ENCODE data around the gene DNAJC15. TPM values are rescaled to one million over a fixed set of nuclear protein-coding genes. Genes with fewer than 3 reads are reported as not detected.
A peak's percentile ranks its signal among the peaks of the same experiment; 100 is the strongest.
"Not testable (repeated sequence)": the region's sequence is repeated elsewhere in the genome, so short reads cannot be mapped to it uniquely, and the experiment has no call there.

DNAJC15 gene
- total RNA-seq, 1 experiment from 2014 or later = 72.2 TPM

GRCh38 chr13:43074824-43075510, 51.6 kb downstream of the DNAJC15 start:
- ChIA-PET CTCF (no interaction called here), POLR2A (interaction anchor here (0.6 to 0.7 kb wide), 2 partner anchors 20 to 58 kb away, joined by 3 to 5 read pairs; no protein-coding TSS in a partner anchor)
- Mint-ChIP-seq H3K27ac (ENCODE audit: unreplicated experiment) (no peak overlapping the region), H3K9me3 (ENCODE audit: unreplicated experiment) (no peaks in the 10 kb centered on the region), H3K27me3 (ENCODE audit: insufficient read depth, unreplicated experiment) (no peaks in the 10 kb centered on the region), H3K4me1 (ENCODE audit: low read depth, unreplicated experiment) (peaks cover 43% of the 10 kb centered on the region), H3K4me3 (ENCODE audit: unreplicated experiment) (no peak overlapping the region), H3K36me3 (ENCODE audit: insufficient read depth, unreplicated experiment) (peaks cover 94% of the 10 kb centered on the region)
- intact Hi-C loops (cut with micrococcal nuclease; ENCODE audit: unreplicated experiment) = loop anchor here (5.0 kb wide), 1 partner anchor 103 kb away; no protein-coding TSS in a partner anchor
- Histone ChIP-seq H3K4me1 (peaks cover 31% of the 10 kb centered on the region), H3K27me3 (replicated peaks; ENCODE audit: control insufficient read depth, insufficient read depth, low read length) (no peaks in the 10 kb centered on the region), H3K4me3 (ENCODE audit: low read depth, low read length) (no peak overlapping the region), H3K9me3 (no peaks in the 10 kb centered on the region), H3K36me3 (ENCODE audit: control insufficient read depth, insufficient read depth, low read length) (no peaks in the 10 kb centered on the region)
- no TSS peak for BruUV-seq (replicated peaks)
- no peak for DNase-seq
- TF ChIP-seq CTCF (IDR thresholded peaks at IDR 0.05; ENCODE audit: insufficient read depth in 1 of 2, low read depth in 1 of 2, low read length in 1 of 2, severe bottlenecking in 1 of 2, unreplicated experiment in 1 of 2) = no peak

DNA sequence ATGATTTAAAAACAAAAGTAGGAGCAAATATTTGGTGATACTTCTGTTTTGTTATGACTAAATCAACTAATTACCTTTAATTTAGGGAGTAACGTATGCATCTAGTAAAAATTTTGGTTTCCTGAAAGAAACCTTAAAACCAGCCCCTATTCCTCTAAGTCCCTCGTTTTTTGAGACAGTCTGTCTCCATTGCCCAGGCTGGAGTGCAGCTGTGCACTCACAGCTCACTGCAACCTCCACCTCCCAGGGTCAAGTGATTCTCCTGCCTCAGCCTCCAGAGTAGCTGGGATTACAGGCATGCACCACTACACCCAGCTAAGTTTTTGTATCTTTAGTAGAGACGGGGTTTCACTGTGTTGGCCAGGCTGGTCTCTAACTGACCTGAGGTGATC, 52.1 kb downstream of the DNAJC15 start:
- CTCF ChIA-PET; H3K27me3 ChIP-seq (replicated peaks; ENCODE audit: control insufficient read depth, insufficient read depth, low read length); DNase-seq; H3K4me3 Mint-ChIP-seq (ENCODE audit: unreplicated experiment); H3K27me3 Mint-ChIP-seq (ENCODE audit: insufficient read depth, unreplicated experiment); H3K36me3 ChIP-seq (ENCODE audit: control insufficient read depth, insufficient read depth, low read length); H3K9me3 Mint-ChIP-seq (ENCODE audit: unreplicated experiment); intact Hi-C loops (cut with micrococcal nuclease; ENCODE audit: unreplicated experiment); BruUV-seq (replicated peaks); H3K4me3 ChIP-seq (ENCODE audit: low read depth, low read length); H3K9me3 ChIP-seq: not testable (repeated sequence)
- Mint-ChIP-seq H3K4me1 (ENCODE audit: low read depth, unreplicated experiment) (peaks cover 38% of the 10 kb centered on the region), H3K27ac (ENCODE audit: unreplicated experiment) (peak overlapping the region; percentile 18), H3K36me3 (ENCODE audit: insufficient read depth, unreplicated experiment) (peaks cover 94% of the 10 kb centered on the region)
- H3K4me1 ChIP-seq = peaks cover 25% of the 10 kb centered on the region
- POLR2A ChIA-PET = interaction anchor here (0.6 to 0.7 kb wide), 2 partner anchors 21 to 58 kb away, joined by 3 to 5 read pairs; no protein-coding TSS in a partner anchor

DNA sequence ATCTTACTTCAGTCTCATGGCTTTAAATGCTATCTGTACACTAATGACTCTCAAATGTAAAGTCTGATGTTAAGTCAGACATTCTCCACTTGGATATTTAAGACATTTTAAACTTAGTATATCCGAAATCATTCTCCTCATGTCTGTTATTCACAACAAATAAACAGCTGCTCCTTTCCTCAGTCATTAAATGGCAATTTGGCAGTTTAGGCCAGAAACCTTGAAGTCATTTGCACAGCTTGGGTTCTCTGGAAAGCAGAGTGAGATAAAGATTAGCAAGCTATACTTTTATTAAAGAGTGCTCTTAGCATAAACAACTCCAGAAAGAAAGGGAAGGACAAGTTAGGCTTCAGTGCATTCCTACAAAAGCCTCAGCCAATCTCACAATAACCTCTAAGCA, 53.7 kb downstream of the DNAJC15 start:
- intact Hi-C loops (cut with micrococcal nuclease; ENCODE audit: unreplicated experiment) = no loop called here
- Histone ChIP-seq H3K9me3 (no peaks in the 10 kb centered on the region), H3K27me3 (replicated peaks; ENCODE audit: control insufficient read depth, insufficient read depth, low read length) (no peaks in the 10 kb centered on the region), H3K36me3 (ENCODE audit: control insufficient read depth, insufficient read depth, low read length) (no peaks in the 10 kb centered on the region), H3K4me3 (ENCODE audit: low read depth, low read length) (no peak overlapping the region), H3K4me1 (peaks cover 13% of the 10 kb centered on the region)
- ChIA-PET CTCF (no interaction called here), POLR2A (no interaction called here)
- H3K27ac Mint-ChIP-seq (ENCODE audit: unreplicated experiment) = peak overlapping the region; percentile 1
- no peak for TF ChIP-seq CTCF (IDR thresholded peaks at IDR 0.05; ENCODE audit: insufficient read depth in 1 of 2, low read depth in 1 of 2, low read length in 1 of 2, severe bottlenecking in 1 of 2, unreplicated experiment in 1 of 2)
- no peaks in the 10 kb centered on the region for H3K27me3 Mint-ChIP-seq (ENCODE audit: insufficient read depth, unreplicated experiment)
- H3K4me3 Mint-ChIP-seq (ENCODE audit: unreplicated experiment) = no peak overlapping the region
- BruUV-seq (replicated peaks) = no TSS peak
- peaks cover 94% of the 10 kb centered on the region for H3K36me3 Mint-ChIP-seq (ENCODE audit: insufficient read depth, unreplicated experiment)
- no peak for DNase-seq
- H3K9me3 Mint-ChIP-seq (ENCODE audit: unreplicated experiment) = no peaks in the 10 kb centered on the region
- H3K4me1 Mint-ChIP-seq (ENCODE audit: low read depth, unreplicated experiment) = peaks cover 34% of the 10 kb centered on the region

Measured in Caco-2 (cell line).